Keratinocyte (primary cell): ENCODE measurements around the gene HS6ST3.

Experiments
- EZH2 ChIP-seq: IDR thresholded peaks from one replicate; pipeline ENCODE4 v1.6.1; 2012; ENCODE audit warnings: inconsistent platforms, mild to moderate bottlenecking, low read length, moderate library complexity
- TF ChIP-seq, protein P1 (sequence below), 3 experiments: IDR thresholded peaks in 1 of 3; conservative IDR thresholded peaks in 1 of 3; optimal IDR thresholded peaks in 1 of 3; 2 replicates in 2 of 3; 3 replicates in 1 of 3; pipeline versions ENCODE3 to v1.5.1; 2011; ENCODE audit warnings: low read length in 3 of 3, mild to moderate bottlenecking in 3 of 3, moderate library complexity in 2 of 3, control low read depth in 1 of 3, inconsistent platforms in 1 of 3; ENCODE audit not compliant: insufficient read depth in 2 of 3; ENCODE audit errors: extremely low read depth in 1 of 3

DNA sequence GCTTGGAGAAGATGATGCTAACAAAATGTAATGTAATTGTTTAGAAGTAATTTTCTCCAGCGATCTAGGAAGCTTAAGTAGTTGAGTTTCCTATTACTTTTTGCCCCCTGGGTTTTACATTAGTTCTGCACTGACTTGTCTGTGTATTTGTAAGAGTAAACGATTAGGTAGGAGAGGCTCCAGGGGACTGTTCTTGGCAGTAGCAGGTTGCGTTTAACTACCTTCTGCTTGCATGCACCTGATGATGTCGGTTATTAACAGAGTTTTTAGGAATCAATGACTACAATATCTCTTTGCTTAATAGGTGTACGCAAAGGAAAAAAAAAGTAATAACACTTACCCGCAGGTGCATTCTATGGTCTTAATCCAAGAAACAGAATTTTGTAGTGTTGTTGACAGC lies 18.4 kb upstream of the HS6ST3 start:
- TF ChIP-seq, protein P1, sequence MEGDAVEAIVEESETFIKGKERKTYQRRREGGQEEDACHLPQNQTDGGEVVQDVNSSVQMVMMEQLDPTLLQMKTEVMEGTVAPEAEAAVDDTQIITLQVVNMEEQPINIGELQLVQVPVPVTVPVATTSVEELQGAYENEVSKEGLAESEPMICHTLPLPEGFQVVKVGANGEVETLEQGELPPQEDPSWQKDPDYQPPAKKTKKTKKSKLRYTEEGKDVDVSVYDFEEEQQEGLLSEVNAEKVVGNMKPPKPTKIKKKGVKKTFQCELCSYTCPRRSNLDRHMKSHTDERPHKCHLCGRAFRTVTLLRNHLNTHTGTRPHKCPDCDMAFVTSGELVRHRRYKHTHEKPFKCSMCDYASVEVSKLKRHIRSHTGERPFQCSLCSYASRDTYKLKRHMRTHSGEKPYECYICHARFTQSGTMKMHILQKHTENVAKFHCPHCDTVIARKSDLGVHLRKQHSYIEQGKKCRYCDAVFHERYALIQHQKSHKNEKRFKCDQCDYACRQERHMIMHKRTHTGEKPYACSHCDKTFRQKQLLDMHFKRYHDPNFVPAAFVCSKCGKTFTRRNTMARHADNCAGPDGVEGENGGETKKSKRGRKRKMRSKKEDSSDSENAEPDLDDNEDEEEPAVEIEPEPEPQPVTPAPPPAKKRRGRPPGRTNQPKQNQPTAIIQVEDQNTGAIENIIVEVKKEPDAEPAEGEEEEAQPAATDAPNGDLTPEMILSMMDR (optimal IDR thresholded peaks at IDR 0.05 in 1 of 3, IDR thresholded peaks at IDR 0.05 in 1 of 3, conservative IDR thresholded peaks at IDR 0.05 in 1 of 3; ENCODE audit: extremely low read depth in 1 of 3, insufficient read depth in 2 of 3, low read length in 3 of 3) = no peak
- no peak for TF ChIP-seq EZH2
